Measurements from ENCODE around the gene HECTD4.

- TF ChIP-seq POLR2AphosphoS5 (IDR thresholded peaks at IDR 0.05) (peak in 1 of 3 donors; percentile 74), CTCF (IDR thresholded peaks at IDR 0.05) (no peak)
These were observed 40.3 kb upstream of the HECTD4 start for GRCh38 chr12:112422531-112422930.

Data from suprapubic skin (tissue), 3 donors.